ENCODE results near the gene NT5C2. TPM values are rescaled to one million over a fixed set of nuclear protein-coding genes. Genes with fewer than 3 reads are reported as not detected.
"Not testable (repeated sequence)": the region's sequence is repeated elsewhere in the genome, so short reads cannot be mapped to it uniquely, and the experiment has no call there.

Gene NT5C2
- polyA plus RNA-seq, 3 donors = 16.5 to 60.6 (median 36.3) TPM

DNA sequence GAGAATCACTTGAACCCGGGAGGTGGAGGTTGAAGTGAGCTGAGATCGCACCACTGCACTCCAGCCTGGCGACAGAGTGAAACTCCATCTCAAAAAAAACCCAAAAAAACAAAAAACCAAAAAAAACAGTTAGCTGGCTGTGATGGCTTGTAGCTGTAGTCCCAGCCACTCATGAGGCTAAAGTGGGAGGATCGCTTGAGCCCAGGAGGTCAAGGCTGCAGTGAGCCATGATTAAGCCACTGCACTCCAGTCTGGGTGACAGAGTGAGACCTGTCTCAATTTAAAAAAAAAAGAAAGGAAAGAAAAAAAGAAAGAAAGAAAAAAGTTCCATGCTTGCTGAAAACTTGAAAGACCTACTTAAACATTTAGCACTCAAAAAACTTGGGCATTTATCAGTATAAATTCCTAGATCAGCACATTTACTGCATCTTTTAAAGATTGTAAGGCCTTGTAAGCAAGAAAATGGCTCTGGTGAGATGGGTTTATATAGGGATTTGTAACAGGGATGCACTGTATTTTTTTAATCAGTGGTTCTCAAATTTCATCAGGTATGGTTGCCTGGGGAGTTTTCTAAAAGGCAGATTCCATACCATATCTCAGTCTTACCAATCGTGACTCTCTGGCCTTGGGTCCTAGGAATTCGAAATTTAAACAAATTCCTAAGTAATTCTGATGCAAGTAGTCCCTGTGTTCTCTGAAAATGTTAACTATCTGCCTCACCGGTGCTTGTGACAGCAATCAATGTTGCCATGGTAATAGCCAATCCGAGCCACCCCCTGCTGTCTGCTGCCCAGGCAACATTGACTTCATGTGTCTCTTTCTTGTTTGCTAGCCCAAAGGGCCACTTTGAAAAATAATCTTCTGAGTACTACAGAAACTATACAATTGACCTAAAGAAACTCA is 11.5 kb upstream of the NT5C2 start:
- 57 to 81% (median 79%) methylated on average over 8 of the region's 8 CpGs for WGBS, 3 donors
- H3K27ac ChIP-seq (ENCODE audit: low read depth, low read length) = no peak overlapping the region

DNA sequence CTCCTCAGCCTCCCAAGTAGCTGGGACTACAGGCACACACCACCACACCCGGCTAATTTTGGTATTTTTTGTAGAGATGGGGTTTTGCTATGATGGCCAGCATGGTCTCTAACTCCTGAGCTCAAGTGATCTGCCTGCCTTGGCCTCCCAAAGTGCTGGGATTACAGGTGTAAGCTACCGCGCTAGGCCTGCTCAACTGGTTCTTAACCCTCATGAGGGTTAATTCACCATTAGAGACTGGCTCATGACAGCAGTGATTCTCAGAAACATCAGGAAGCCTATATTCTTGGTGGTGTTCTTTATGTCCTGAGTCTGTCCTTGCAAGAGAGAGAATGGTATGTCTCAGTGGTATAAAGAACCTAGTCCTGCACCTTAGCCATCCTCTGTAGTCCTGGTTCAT is 10.4 kb upstream of the NT5C2 start:
- H3K27ac ChIP-seq (ENCODE audit: low read depth, low read length) = no peak overlapping the region
- 92 to 99% (median 98%) methylated on average over 3 of the region's 3 CpGs for WGBS, 3 donors

DNA sequence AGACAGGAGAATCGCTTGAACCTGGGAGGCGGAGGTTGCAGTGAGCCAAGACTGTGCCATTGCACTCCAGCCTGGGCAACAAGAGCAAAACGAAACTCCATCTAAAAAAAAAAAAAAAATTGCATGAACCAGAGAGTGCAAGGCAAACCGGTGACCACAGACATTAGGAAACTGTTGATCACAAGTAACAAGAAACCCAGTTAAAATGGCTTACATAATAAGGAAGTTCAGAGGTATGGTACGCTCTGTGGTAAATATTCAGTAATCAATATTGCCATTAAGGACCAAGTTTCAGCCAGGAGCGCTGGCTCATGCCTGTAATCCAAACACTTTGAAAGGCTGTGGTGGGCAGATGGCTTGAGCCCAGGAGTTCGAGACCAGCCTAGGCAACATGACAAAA is 9.2 kb upstream of the NT5C2 start:
- 53 to 81% (median 60%) methylated on average over 7 of the region's 7 CpGs for WGBS, 3 donors
- H3K27ac ChIP-seq (ENCODE audit: low read depth, low read length) = no peak overlapping the region

DNA sequence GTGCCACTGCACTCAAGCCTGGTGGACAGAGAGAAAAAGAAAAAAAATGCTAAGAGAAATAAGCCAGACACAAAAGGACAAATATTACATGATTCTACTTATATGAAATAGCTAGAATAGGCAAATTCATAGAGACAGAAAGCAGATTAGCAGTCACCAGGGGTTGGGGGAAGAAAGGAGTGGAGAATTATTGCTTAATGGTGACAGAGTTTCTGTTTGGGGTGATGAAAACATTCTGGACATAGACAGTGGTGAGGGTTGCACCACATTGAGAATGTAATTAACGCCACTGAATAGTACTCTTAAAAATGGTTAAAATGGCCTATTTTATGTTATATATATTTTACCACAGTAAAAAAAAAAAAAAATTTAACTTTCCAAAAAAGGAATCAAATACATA is 6.4 kb upstream of the NT5C2 start:
- H3K27ac ChIP-seq (ENCODE audit: low read depth, low read length) = no peak overlapping the region
- 60 to 85% (median 62%) methylated on average over 1 of the region's 1 CpG for WGBS, 3 donors

DNA sequence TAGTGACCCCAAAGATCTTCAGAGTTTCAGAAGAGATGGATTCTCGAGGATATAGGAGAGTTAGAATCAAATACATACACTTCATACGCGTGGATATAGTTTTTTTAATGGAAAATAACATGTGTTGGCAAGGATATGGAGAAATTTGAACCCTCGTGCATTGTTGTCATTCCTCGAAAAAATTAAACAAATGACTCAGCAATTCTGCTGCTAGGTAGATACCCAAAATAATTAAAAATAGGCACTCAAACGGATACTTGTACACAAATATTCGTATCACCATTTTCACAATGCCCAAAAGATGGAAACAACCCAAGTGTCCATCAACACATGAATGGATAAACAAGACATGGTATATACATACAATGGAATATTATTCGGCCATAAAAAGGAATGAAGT is 5.6 kb upstream of the NT5C2 start:
- WGBS, 3 donors = 84 to 87% (median 86%) methylated on average over 8 of the region's 8 CpGs
- H3K27ac ChIP-seq (ENCODE audit: low read depth, low read length) = no peak overlapping the region

DNA sequence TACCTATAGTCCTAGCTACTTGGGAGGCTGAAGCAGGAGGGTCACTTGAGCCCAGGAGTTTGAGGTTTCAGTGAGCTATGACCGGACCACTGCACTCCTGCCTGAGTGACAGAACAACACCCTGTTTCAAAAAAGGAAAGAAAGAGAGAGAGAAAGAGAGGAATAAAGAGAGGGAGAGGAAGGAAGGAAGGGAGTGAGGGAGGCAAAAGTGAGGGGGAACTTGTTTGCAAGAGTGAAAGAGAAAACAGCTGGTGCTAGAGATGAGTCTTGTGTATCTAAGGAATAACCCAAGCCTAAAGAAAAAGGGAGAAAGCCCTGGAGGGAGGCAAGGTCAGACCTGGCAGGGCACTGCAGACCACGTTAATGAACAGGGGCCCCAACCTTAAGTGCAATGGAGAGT is 4.8 kb upstream of the NT5C2 start:
- WGBS, 3 donors = 35 to 63% (median 50%) methylated on average over 2 of the region's 2 CpGs
- H3K27ac ChIP-seq (ENCODE audit: low read depth, low read length) = peak overlapping the region; percentile 49

DNA sequence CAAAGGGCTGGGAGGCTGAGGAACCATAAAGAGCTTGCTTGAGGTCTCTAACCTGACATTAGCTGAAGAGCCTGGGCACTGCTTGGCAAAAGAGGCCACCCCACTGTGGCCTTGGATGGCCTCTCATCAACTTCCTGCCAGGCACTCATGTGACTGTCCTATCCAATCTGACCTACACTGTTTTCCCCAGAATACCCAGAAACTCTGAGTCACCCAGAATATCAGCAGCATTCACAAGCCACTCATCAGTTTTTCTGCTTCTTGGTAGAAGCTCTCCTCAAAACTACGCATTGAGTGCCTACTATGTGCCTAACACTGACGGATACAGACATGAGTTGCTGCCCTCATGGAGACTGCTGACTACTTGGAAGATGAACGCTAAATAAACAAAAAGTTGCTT is 4.1 kb upstream of the NT5C2 start:
- WGBS, 3 donors = 58 to 78% (median 68%) methylated on average over 3 of the region's 3 CpGs
- H3K27ac ChIP-seq (ENCODE audit: low read depth, low read length) = no peak overlapping the region

DNA sequence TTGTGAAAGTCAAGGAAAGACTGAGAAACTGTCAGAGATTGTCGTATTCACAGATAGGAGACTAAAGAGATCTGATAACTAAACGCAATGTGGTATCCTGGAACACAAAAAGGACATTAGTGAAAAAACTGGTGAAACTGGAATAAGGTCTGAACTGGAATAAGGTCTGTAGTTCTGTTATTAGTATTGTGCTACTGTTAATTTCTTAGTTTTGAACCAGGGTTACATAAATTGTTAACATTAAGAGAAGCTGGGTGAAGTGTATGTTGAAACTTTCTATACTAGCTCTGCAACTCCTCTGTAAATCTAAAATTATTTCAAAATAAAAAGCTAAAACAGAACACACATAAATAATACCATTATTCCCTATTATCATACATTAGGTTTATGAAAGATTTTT is 3.4 kb upstream of the NT5C2 start:
- 57 to 73% (median 64%) methylated on average over 2 of the region's 2 CpGs for WGBS, 3 donors
- H3K27ac ChIP-seq (ENCODE audit: low read depth, low read length) = no peak overlapping the region

DNA sequence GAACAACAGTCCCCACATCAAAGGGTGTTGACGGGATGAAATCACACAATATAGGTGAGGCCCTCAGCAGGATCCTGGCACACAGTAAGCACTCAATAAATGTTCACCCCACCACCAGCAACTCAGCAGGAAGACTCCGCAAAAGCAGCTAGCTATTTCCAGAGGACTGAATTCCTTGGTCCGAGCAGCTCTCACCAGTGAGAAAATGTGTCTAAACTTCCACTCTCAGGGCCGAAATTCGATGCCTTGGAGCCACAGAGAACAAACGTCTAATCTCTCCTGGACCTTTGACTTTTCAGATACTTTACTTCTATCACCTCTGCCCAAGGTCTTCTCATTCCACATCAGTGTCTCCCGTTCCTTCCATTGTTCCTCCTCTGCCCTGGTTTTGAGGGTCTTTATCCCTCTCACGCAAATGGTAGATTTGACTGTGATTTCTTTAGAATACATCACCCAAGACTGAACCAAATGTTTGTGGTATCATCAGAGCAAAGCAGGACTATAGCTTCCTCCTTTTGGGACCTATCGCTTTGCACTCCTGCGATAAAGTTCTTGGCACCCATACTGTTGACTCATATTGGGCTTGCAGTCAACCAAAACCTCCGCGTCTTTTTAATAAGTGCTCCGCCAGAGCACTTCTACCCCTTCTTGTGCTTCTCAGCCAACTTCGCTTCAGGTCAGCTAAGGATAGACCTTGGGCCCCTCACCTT is 903 bp upstream of the NT5C2 start:
- H3K27ac ChIP-seq (ENCODE audit: low read depth, low read length) = no peak overlapping the region
- WGBS, 3 donors = 40 to 62% (median 55%) methylated on average over 14 of the region's 14 CpGs

DNA sequence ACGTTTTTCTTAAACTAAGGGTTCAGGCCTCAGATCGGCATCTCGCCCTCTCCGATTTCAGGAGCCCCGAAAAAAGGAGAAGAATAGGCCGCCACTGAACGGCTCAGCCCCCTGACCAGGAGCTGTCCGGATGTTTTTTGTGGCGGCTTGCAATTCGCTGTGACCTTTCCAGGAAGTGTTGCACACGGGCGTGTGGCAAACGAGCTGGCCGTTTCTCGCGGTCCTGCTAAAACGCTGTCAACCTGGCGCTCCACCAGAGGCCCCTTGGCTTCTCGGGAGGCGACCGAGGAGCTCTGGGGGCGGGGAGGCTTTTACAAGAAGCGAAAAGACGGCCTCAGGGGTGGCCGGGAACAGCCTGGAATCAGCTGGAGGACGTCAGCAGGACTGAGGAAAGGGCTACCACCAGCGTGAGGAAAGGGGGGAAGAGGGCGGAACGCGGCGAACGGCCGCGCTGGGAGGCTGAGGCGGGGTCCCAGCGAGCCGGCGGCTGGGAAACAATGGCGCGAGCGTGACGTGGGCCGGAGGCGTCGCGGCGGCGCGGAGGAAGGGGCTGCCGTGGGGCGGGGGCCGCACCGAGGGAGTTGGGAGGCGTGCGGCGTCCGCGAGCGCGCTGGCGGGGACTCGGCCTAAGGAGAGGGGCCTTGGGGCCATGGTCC is 493 bp downstream of the NT5C2 start:
- peak overlapping the region; percentile 95 for H3K27ac ChIP-seq (ENCODE audit: low read depth, low read length)
- WGBS, 3 donors = 0 to 1% (median 0%) methylated on average over 40 to 58 of the region's 62 CpGs

DNA sequence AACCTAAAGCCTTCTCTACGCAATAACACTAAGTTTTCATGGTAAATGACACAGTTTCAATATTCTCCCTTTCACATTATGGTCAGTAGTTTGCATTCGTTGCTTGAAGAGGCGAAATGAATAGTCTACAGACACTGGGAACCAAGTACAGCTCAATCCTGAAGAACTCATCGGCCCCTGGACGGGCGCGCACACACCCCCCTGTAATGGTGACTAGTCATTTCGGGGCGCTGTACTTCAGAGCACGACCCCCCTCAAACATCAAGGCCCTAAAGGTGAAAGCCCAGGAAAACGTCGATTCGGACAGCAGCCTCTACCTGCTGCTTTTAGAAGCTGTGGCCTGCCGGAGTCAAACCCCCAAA is 1.0 kb downstream of the NT5C2 start:
- peak overlapping the region; percentile 95 for H3K27ac ChIP-seq (ENCODE audit: low read depth, low read length)
- WGBS, 3 donors = 1 to 2% (median 1%) methylated on average over 14 of the region's 14 CpGs

DNA sequence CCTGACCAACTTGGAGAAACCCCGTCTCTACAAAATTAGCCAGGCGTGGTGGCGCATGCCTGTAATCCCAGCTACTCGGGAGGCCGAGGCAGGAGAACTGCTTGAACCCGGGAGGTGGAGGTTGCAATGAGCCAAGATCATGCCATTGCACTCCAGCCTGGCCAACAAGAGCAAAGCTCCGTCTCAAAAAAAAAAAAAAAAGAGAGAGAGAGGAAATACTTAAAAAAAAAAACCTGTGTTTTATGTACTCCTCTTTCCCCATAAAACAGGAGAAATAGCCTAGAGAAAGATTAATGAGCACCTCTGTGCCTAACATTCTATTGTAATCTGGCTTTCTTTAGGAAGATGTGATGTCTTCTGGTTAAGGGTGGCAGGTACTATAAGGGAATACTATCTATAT is 1.9 kb downstream of the NT5C2 start:
- H3K27ac ChIP-seq (ENCODE audit: low read depth, low read length) = not testable (repeated sequence)
- 63 to 75% (median 66%) methylated on average over 7 of the region's 7 CpGs for WGBS, 3 donors

DNA sequence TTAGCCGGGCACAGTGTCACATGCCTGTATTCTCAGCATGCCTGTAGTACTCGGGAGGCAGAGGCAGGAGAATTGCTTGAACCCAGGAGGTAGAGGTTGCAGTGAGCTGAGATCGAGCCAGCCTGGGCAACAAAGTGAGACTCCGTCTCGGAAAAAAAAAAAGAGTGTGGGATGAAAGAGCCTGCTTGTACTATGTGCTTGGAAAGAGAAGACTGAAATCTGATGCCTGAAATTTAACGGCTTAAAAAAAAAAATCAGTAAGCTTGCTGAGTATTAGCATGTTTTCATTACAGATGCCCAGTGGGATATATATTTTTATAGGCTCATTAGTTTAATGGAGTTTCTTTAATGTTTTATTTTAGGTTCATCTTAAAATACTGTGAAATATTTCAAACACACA is 4.2 kb downstream of the NT5C2 start:
- H3K27ac ChIP-seq (ENCODE audit: low read depth, low read length) = no peak overlapping the region
- WGBS, 3 donors = 56 to 61% (median 58%) methylated on average over 6 of the region's 6 CpGs

DNA sequence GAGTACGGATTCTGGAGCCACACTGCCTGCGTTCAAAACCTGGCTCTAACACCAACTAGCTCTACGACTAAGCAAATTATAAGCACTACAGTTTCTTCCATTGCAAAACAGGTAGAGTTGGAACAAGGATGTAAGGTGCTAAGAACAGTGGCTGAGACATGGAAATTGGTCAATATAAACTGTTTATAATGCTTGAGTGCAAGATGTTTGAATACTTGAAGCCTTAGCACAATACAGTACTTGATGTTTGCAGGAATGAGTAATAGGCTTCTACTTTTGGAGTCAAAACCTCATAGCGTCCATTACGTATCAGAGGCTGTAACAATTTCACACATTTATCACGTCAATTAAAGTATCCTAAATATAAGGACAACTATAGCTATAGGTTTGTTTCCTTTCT is 6.9 kb downstream of the NT5C2 start:
- WGBS, 3 donors = 68 to 84% (median 68%) methylated on average over 6 of the region's 6 CpGs
- no peak overlapping the region for H3K27ac ChIP-seq (ENCODE audit: low read depth, low read length)

DNA sequence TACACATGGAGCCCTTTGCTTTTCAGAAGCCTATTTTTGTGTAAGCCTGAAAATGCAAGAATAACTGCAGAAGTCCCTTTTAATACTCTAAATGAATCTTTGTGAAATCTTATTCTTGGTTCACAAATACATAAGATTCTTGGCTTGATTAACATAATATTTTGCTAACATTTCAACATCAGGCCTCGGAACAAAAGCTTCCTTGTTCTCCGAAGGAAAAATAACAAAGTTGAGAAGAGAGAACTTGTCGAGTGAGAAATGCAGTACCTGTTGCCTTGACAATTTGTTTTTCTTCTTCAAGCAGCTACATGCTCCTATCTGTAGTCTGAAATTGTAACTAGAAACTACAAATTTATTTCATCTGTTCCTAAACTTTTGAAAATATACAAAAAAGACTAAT is 8.5 kb downstream of the NT5C2 start:
- 18 to 22% (median 21%) methylated on average over 3 of the region's 3 CpGs for WGBS, 3 donors

DNA sequence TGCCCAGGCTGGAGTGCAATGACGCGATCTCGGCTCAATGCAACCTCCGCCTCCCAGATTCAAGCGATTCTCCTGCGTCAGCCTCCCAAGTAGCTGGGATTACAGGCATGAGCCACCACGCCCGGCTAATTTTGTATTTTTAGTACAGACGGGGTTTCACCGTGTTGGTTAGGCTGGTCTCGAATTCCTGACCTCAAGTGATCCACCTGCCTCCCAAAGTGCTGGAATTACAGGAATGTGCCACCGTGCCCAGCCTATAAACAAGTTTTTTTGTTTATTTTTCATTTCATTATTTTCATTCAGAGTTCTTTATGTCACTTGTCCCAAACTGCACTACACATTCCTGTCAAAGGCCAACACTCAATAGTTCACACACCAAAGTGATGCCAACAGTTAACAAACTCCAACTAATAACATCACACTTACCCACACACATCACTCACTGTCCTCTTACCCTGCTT is 9.1 kb downstream of the NT5C2 start:
- 82 to 88% (median 87%) methylated on average over 12 of the region's 12 CpGs for WGBS, 3 donors
- not testable (repeated sequence) for H3K27ac ChIP-seq (ENCODE audit: low read depth, low read length)

More for the DNA sequence above, 8.5 kb downstream of the NT5C2 start:
- H3K27ac ChIP-seq (ENCODE audit: low read depth, low read length) = no peak overlapping the region

DNA sequence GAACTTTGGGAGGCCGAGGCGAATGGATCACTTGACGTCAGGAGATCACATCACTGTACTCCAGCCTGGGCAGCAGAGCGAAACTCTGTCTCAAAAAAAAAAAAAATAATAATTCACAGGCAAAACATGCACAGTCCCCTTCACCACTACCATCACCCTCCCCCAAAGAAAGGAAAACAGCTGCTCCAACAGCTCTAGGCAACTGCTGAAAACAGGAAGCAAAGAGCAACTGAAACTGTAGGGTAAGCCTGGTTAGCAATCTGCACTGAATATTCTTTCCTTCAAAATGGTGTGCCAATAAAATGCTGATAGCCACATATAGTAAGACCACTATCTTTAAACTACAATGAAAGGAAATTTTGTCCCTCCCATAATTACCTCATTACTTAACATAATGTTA is 11.8 kb downstream of the NT5C2 start:
- no peak overlapping the region for H3K27ac ChIP-seq (ENCODE audit: low read depth, low read length)
- WGBS, 3 donors = 46 to 77% (median 66%) methylated on average over 4 of the region's 4 CpGs

DNA sequence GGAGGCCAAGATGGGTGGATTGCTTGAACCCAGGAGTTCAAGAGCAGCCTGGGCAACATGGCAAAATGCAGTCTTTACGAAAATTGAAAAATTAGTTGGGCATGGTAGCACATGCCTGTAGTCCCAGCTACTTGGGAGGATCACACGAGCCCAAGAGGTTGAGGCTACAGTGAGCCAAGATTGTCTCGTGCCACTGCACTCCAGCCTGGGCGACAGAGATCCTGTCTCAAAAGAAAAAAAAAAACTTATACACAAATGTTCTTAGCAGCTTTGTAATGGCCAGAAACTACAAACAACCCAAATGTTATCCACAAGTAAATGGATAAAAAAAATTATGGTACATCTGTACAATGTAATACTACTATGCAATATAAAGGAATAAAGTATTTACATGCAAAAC is 12.6 kb downstream of the NT5C2 start:
- 85 to 88% (median 86%) methylated on average over 4 of the region's 4 CpGs for WGBS, 3 donors
- H3K27ac ChIP-seq (ENCODE audit: low read depth, low read length) = no peak overlapping the region

DNA sequence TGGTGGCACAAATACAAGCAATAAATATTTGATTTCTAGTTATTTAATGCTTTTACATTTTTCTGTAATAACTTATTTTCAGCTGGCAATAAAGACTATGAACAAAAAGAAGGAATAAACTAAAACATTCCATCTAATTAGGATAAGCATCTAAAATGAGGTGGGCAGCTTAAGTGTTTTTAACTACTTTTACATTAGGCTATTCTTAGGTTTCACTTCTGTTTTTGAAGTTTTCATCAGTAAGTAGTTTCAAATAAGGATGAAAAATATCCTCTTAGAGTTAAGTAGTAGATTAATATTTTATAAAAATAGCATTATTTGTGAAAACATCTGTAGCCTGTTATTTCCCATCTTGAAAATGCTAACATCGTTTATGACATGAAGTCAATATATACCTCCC is 15.9 kb downstream of the NT5C2 start:
- no peak overlapping the region for H3K27ac ChIP-seq (ENCODE audit: low read depth, low read length)
- 44 to 61% (median 58%) methylated on average over 1 of the region's 1 CpG for WGBS, 3 donors

All from adipose tissue (tissue), 3 donors.